Keratinocyte (primary cell): ENCODE measurements around the gene WDR19. TPM values are rescaled to one million over a fixed set of nuclear protein-coding genes. Genes with fewer than 3 reads are reported as not detected.

ENCODE experiments used
- DNase-seq: peaks from one replicate; pipeline ENCODE4 v3.0.0-alpha.2; 2011; ENCODE audit warnings: low read depth, missing footprints, low spot score
- FAIRE-seq: peaks from 2 replicates; lab custom pipeline; 2011; peaks lifted over from hg19 to GRCh38; lab: Jason Lieb, UNC
- H2AFZ ChIP-seq: 2 replicates; pipeline ENCODE4 v1.6.0; 2012; ENCODE audit warnings: low read length, control low read depth, inconsistent platforms; ENCODE audit not compliant: control insufficient read depth
- H3K27ac ChIP-seq: 2 replicates; pipeline ENCODE4 v1.5.1; 2011; ENCODE audit warnings: low read length; ENCODE audit not compliant: control insufficient read depth, insufficient read depth
- H3K27me3 ChIP-seq: 3 replicates; pipeline ENCODE4 v1.6.0; 2011; ENCODE audit warnings: low read length; ENCODE audit not compliant: control insufficient read depth, insufficient read depth; ENCODE audit errors: extremely low read depth
- H3K36me3 ChIP-seq, 2 experiments: 2 replicates in 1 of 2; 3 replicates in 1 of 2; pipeline ENCODE4 v1.5.1; 2011; ENCODE audit warnings: low read length in 2 of 2, mild to moderate bottlenecking in 1 of 2; ENCODE audit not compliant: control insufficient read depth in 2 of 2, insufficient read depth in 2 of 2; ENCODE audit errors: extremely low read depth in 1 of 2
- H3K4me1 ChIP-seq: 3 replicates; pipeline ENCODE4 v1.5.1; 2011; ENCODE audit warnings: low read length; ENCODE audit not compliant: control insufficient read depth, insufficient read depth; ENCODE audit errors: extremely low read depth
- H3K4me2 ChIP-seq: 3 replicates; pipeline ENCODE4 v1.6.0; 2011; ENCODE audit warnings: low read depth, low read length; ENCODE audit not compliant: control insufficient read depth, insufficient read depth; ENCODE audit errors: extremely low read depth
- H3K4me3 ChIP-seq, 3 experiments: fragments of 200-600 bp in 1 of 3; sonication (generic) in 1 of 3; 2 replicates in 2 of 3; 3 replicates in 1 of 3; pipeline ENCODE4 v1.5.1; 2011 to 2016; ENCODE audit warnings: low read length in 3 of 3, mild to moderate bottlenecking in 3 of 3, control low read depth in 2 of 3, inconsistent platforms in 1 of 3, low read depth in 1 of 3, mixed read lengths in 1 of 3, mixed run types in 1 of 3, moderate library complexity in 1 of 3; ENCODE audit not compliant: control insufficient read depth in 2 of 3, insufficient read depth in 2 of 3; ENCODE audit errors: extremely low read depth in 1 of 3
- H3K79me2 ChIP-seq: 2 replicates; pipeline ENCODE4 v1.6.0; 2012; ENCODE audit warnings: low read length; ENCODE audit not compliant: control insufficient read depth, insufficient read depth
- H3K9ac ChIP-seq: 3 replicates; pipeline ENCODE4 v1.6.0; 2011; ENCODE audit warnings: low read length; ENCODE audit not compliant: control insufficient read depth, insufficient read depth; ENCODE audit errors: extremely low read depth
- H3K9me1 ChIP-seq: 3 replicates; pipeline ENCODE4 v1.6.0; 2011; ENCODE audit warnings: low read length; ENCODE audit not compliant: control insufficient read depth, insufficient read depth; ENCODE audit errors: extremely low read depth
- H3K9me3 ChIP-seq: 2 replicates; pipeline ENCODE4 v1.5.1; 2012; ENCODE audit warnings: low read depth, low read length; ENCODE audit not compliant: control insufficient read depth
- H4K20me1 ChIP-seq: 3 replicates; pipeline ENCODE4 v1.6.0; 2011; ENCODE audit warnings: low read length; ENCODE audit not compliant: control insufficient read depth, insufficient read depth; ENCODE audit errors: extremely low read depth
- EZH2 ChIP-seq: IDR thresholded peaks from one replicate; pipeline ENCODE4 v1.6.1; 2012; ENCODE audit warnings: inconsistent platforms, mild to moderate bottlenecking, low read length, moderate library complexity
- dilution Hi-C: fragments of 300-500 bp; cut with MboI; formaldehyde crosslinking; loops from one replicate; pipeline ENCODE4 v1.7.0; 2020; ENCODE audit warnings: low sequenced_read_pairs; ENCODE audit not compliant: extremely low pct_ligation_motif_present
- polyA plus RNA-seq, 5 experiments: library from polyadenylated mRNA; depleted of rRNA in 3 of 5; stranded (reverse) in 3 of 5; stranded (forward) in 1 of 5; unstranded in 1 of 5; fragments of >200 nt; gene quantifications; 1 replicate in 1 of 5; 2 replicates in 3 of 5; 3 replicates in 1 of 5; pipeline versions ENCODE4 v1.2.1 to v1.2.3, GENCODE V29; 2011 to 2012; ENCODE audit warnings: missing spikeins in 2 of 5, low read depth in 1 of 5, low replicate concordance in 1 of 5
- TF ChIP-seq, protein P1 (sequence below), 3 experiments: IDR thresholded peaks in 1 of 3; conservative IDR thresholded peaks in 1 of 3; optimal IDR thresholded peaks in 1 of 3; 2 replicates in 2 of 3; 3 replicates in 1 of 3; pipeline versions ENCODE3 to v1.5.1; 2011; ENCODE audit warnings: low read length in 3 of 3, mild to moderate bottlenecking in 3 of 3, moderate library complexity in 2 of 3, control low read depth in 1 of 3, inconsistent platforms in 1 of 3; ENCODE audit not compliant: insufficient read depth in 2 of 3; ENCODE audit errors: extremely low read depth in 1 of 3

The WDR19 gene
- polyA plus RNA-seq, 1 donor (not counting 4 experiments of a cell fraction or from before 2014, with no cell fraction given) = 25.3 TPM

DNA sequence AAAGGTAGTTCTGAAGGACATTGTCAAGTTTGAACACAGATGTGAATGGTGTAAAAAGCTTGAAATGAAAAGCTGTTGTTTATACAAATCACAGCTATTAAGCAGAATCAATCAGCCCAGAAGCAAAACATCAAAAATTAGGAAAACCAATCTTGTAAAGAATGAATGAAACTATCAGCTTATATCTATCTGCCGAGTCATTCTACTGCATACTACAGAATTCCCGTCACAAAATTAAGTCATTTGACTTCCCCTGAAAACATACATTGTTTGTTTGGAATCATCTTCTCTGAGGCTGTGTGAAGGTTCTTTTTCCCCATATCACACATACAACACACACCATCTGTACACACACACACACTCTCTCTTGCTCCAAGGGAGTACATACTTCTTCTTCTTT, 103.5 kb downstream of the WDR19 start:
- Histone ChIP-seq H3K27me3 (no peaks in the 10 kb centered on the region), H3K9ac (no peak overlapping the region), H3K79me2 (no peaks in the 10 kb centered on the region), H3K9me1 (no peaks in the 10 kb centered on the region), H3K4me3 (no peak overlapping the region), H2AFZ (no peak overlapping the region), H4K20me1 (no peaks in the 10 kb centered on the region), H3K27ac (no peak overlapping the region), H3K4me1 (no peaks in the 10 kb centered on the region), H3K9me3 (no peaks in the 10 kb centered on the region), H3K36me3 (peaks cover 10 to 13% of the 10 kb centered on the region in 2 experiments), H3K4me2 (no peak overlapping the region)
- dilution Hi-C loops = no loop called here
- no peak for TF ChIP-seq EZH2
- TF ChIP-seq, protein P1, sequence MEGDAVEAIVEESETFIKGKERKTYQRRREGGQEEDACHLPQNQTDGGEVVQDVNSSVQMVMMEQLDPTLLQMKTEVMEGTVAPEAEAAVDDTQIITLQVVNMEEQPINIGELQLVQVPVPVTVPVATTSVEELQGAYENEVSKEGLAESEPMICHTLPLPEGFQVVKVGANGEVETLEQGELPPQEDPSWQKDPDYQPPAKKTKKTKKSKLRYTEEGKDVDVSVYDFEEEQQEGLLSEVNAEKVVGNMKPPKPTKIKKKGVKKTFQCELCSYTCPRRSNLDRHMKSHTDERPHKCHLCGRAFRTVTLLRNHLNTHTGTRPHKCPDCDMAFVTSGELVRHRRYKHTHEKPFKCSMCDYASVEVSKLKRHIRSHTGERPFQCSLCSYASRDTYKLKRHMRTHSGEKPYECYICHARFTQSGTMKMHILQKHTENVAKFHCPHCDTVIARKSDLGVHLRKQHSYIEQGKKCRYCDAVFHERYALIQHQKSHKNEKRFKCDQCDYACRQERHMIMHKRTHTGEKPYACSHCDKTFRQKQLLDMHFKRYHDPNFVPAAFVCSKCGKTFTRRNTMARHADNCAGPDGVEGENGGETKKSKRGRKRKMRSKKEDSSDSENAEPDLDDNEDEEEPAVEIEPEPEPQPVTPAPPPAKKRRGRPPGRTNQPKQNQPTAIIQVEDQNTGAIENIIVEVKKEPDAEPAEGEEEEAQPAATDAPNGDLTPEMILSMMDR (optimal IDR thresholded peaks at IDR 0.05 in 1 of 3, IDR thresholded peaks at IDR 0.05 in 1 of 3, conservative IDR thresholded peaks at IDR 0.05 in 1 of 3; ENCODE audit: extremely low read depth in 1 of 3, insufficient read depth in 2 of 3, low read length in 3 of 3) = no peak
- FAIRE-seq = no peak
- DNase-seq = no peak

DNA sequence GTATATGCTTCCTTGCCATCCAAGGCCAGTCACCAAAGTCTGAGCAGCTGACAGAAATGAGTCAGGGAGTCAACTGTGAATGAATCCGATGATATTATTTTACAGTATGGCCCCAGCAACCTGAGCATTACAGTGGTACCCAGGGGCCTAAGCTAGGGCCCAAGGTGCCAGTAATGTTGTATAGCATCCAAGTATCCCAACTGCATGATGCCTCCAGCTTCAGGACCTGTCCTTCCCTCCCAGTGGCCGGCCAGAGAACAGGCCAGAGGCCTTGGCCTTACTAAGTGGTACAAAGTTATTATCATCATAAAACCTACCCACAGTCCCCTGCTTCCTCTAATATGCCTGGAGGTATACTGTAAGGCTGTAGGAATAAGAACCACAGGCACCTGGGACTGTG, 103.9 kb downstream of the WDR19 start:
- Histone ChIP-seq H3K4me2 (no peak overlapping the region), H3K9me1 (no peaks in the 10 kb centered on the region), H3K9ac (no peak overlapping the region), H3K4me3 (no peak overlapping the region), H3K9me3 (no peaks in the 10 kb centered on the region), H4K20me1 (no peaks in the 10 kb centered on the region), H3K4me1 (no peaks in the 10 kb centered on the region), H3K27ac (no peak overlapping the region), H3K79me2 (no peaks in the 10 kb centered on the region), H2AFZ (no peak overlapping the region), H3K36me3 (peaks cover 11 to 13% of the 10 kb centered on the region in 2 experiments), H3K27me3 (no peaks in the 10 kb centered on the region)
- dilution Hi-C loops = no loop called here
- DNase-seq (no peak), FAIRE-seq (no peak)
- TF ChIP-seq, protein P1 (optimal IDR thresholded peaks at IDR 0.05 in 1 of 3, IDR thresholded peaks at IDR 0.05 in 1 of 3, conservative IDR thresholded peaks at IDR 0.05 in 1 of 3; ENCODE audit: extremely low read depth in 1 of 3, insufficient read depth in 2 of 3, low read length in 3 of 3) = no peak
- TF ChIP-seq EZH2 = no peak
